Urothelium cell line (cell line): Measurements from ENCODE around the gene FNIP2.
"Not testable (repeated sequence)": the region's sequence is repeated elsewhere in the genome, so short reads cannot be mapped to it uniquely, and the experiment has no call there.

Experiments used
- DNase-seq: peaks from one replicate; pipeline ENCODE4 v3.0.0; 2011; ENCODE audit warnings: low spot score, mixed read lengths
- FAIRE-seq: peaks from 2 replicates; lab custom pipeline; 2011; peaks lifted over from hg19 to GRCh38; lab: Jason Lieb, UNC

The FNIP2 gene

GRCh38 chr4:158903079-158903456 lies 134.2 kb downstream of the FNIP2 start:
- DNase-seq, result no peak
- no peak for FAIRE-seq

- no peak for FAIRE-seq
- DNase-seq, result no peak
Observed at GRCh38 chr4:158903472-158904043, 134.7 kb downstream of the FNIP2 start.

GRCh38 chr4:158904815-158905214 lies 136.0 kb downstream of the FNIP2 start:
- no peak for FAIRE-seq
- no peak for DNase-seq

- no peak for DNase-seq
- FAIRE-seq, result no peak
Observed at GRCh38 chr4:158906073-158906472, 137.2 kb downstream of the FNIP2 start.

- no peak for DNase-seq
Observed at GRCh38 chr4:158912390-158912789, 143.6 kb downstream of the FNIP2 start.

GRCh38 chr4:158912806-158913205 lies 144.0 kb downstream of the FNIP2 start:
- DNase-seq (no peak), FAIRE-seq (no peak)

More at GRCh38 chr4:158912390-158912789, 143.6 kb downstream of the FNIP2 start:
- FAIRE-seq, result no peak

- DNase-seq (no peak), FAIRE-seq (no peak)
Observed at GRCh38 chr4:158913766-158914165, 144.9 kb downstream of the FNIP2 start.

GRCh38 chr4:158914218-158914617 lies 145.4 kb downstream of the FNIP2 start:
- FAIRE-seq (no peak), DNase-seq (peak; percentile 25)

- FAIRE-seq (no peak), DNase-seq (no peak)
Observed at GRCh38 chr4:158915683-158916241, 146.9 kb downstream of the FNIP2 start.

GRCh38 chr4:158920452-158920996 lies 151.7 kb downstream of the FNIP2 start:
- FAIRE-seq, DNase-seq: not testable (repeated sequence)

GRCh38 chr4:158927774-158928173 lies 158.9 kb downstream of the FNIP2 start:
- not testable (repeated sequence) for DNase-seq, FAIRE-seq

- no peak for DNase-seq
- FAIRE-seq, result no peak
Observed at GRCh38 chr4:158929939-158930638, 161.3 kb downstream of the FNIP2 start.

- no peak for FAIRE-seq
- DNase-seq, result no peak
Observed at GRCh38 chr4:158930639-158930972, 161.8 kb downstream of the FNIP2 start.

GRCh38 chr4:158933236-158933635 lies 164.4 kb downstream of the FNIP2 start:
- no peak for FAIRE-seq
- no peak for DNase-seq

- DNase-seq, result no peak
- no peak for FAIRE-seq
Observed at GRCh38 chr4:158934996-158935669, 166.3 kb downstream of the FNIP2 start.

- DNase-seq, result no peak
- FAIRE-seq, result no peak
Observed at GRCh38 chr4:158936238-158936637, 167.4 kb downstream of the FNIP2 start.

GRCh38 chr4:158938220-158939044 lies 169.6 kb downstream of the FNIP2 start:
- DNase-seq (no peak), FAIRE-seq (no peak)

GRCh38 chr4:158940271-158940670 lies 171.4 kb downstream of the FNIP2 start:
- no peak for FAIRE-seq
- DNase-seq, result no peak

GRCh38 chr4:158941321-158941720 lies 172.5 kb downstream of the FNIP2 start:
- FAIRE-seq (no peak), DNase-seq (no peak)

- DNase-seq (no peak), FAIRE-seq (no peak)
Observed at GRCh38 chr4:158941895-158942294, 173.1 kb downstream of the FNIP2 start.
